Fibroblast of skin of right quadriceps (primary cell): Measurements from ENCODE around the gene BMX.

Experiments
- DNase-seq: peaks from one replicate; pipeline ENCODE4 v3.0.0-alpha.2; 2013

The BMX gene

GRCh38 chrX:15509845-15510244 lies 9.2 kb downstream of the BMX start:
- no peak for DNase-seq

GRCh38 chrX:15511563-15511962 lies 11.0 kb downstream of the BMX start:
- no peak for DNase-seq

GRCh38 chrX:15512401-15512965 lies 11.9 kb downstream of the BMX start:
- DNase-seq = peak; percentile 3

- DNase-seq = no peak
Observed at GRCh38 chrX:15514279-15514678, 13.7 kb downstream of the BMX start.

- no peak for DNase-seq
Observed at GRCh38 chrX:15515931-15516330, 15.3 kb downstream of the BMX start.

GRCh38 chrX:15522464-15522863 lies 21.9 kb downstream of the BMX start:
- no peak for DNase-seq

- no peak for DNase-seq
Observed at GRCh38 chrX:15523088-15523487, 22.5 kb downstream of the BMX start.

GRCh38 chrX:15524417-15524816 lies 23.8 kb downstream of the BMX start:
- peak; percentile 18 for DNase-seq

GRCh38 chrX:15525664-15526416 lies 25.2 kb downstream of the BMX start:
- no peak for DNase-seq

- no peak for DNase-seq
Observed at GRCh38 chrX:15529165-15529564, 28.6 kb downstream of the BMX start.

GRCh38 chrX:15530318-15530717 lies 29.7 kb downstream of the BMX start:
- DNase-seq = no peak

GRCh38 chrX:15546745-15547144 lies 46.1 kb downstream of the BMX start:
- no peak for DNase-seq

GRCh38 chrX:15547356-15547755 lies 46.7 kb downstream of the BMX start:
- no peak for DNase-seq

GRCh38 chrX:15549189-15550012 lies 48.8 kb downstream of the BMX start:
- no peak for DNase-seq

GRCh38 chrX:15559227-15559626 lies 58.6 kb downstream of the BMX start:
- DNase-seq = no peak

GRCh38 chrX:15560924-15561323 lies 60.3 kb downstream of the BMX start:
- no peak for DNase-seq

- no peak for DNase-seq
Observed at GRCh38 chrX:15563056-15563455, 62.4 kb downstream of the BMX start.

- DNase-seq = peak; percentile 29
Observed at GRCh38 chrX:15564981-15565579, 64.5 kb downstream of the BMX start.

- DNase-seq = no peak
Observed at GRCh38 chrX:15566244-15566643, 65.6 kb downstream of the BMX start.

GRCh38 chrX:15567267-15567666 lies 66.7 kb downstream of the BMX start:
- no peak for DNase-seq

GRCh38 chrX:15567886-15568616 lies 67.4 kb downstream of the BMX start:
- no peak for DNase-seq

- no peak for DNase-seq
Observed at GRCh38 chrX:15570145-15570544, 69.5 kb downstream of the BMX start.

- DNase-seq = no peak
Observed at GRCh38 chrX:15574017-15574416, 73.4 kb downstream of the BMX start.
